Midbrain (tissue), 1 donor: ENCODE data around the gene FNTB.

Source experiments
- DNase-seq: peaks from one replicate; lab custom pipeline; 2025; lab: John Stamatoyannopoulos, UW

FNTB gene

GRCh38 chr14:64986648-64987437 is at the start of gene FNTB:
Gene FNTB, plus strand, starts transcription at chr14:64986895. Its CDS starts 59 bp downstream, at chr14:64986954.
- DNase-seq = peak; percentile 97

- DNase-seq = no peak
Measured at GRCh38 chr14:64937171-64937820, 49.4 kb upstream of the FNTB start.

- DNase-seq = peak; percentile 31
Measured at GRCh38 chr14:64937821-64938193, 48.9 kb upstream of the FNTB start.

- DNase-seq = no peak
Measured at GRCh38 chr14:64938972-64939816, 47.5 kb upstream of the FNTB start.

- DNase-seq = no peak
Measured at GRCh38 chr14:64939817-64940190, 46.9 kb upstream of the FNTB start.

GRCh38 chr14:64940336-64940910 is 46.3 kb upstream of the FNTB start:
- DNase-seq = no peak

GRCh38 chr14:64942531-64943111 is 44.1 kb upstream of the FNTB start, which contains the start of gene GPX2:
Gene GPX2, minus strand, starts transcription at chr14:64942745. Its CDS starts 19 bp downstream, at chr14:64942726.
- no peak for DNase-seq

GRCh38 chr14:64943556-64943955 is 43.1 kb upstream of the FNTB start:
- no peak for DNase-seq

- DNase-seq = no peak
Measured at GRCh38 chr14:64944041-64944440, 42.7 kb upstream of the FNTB start.

GRCh38 chr14:64944861-64945260 is 41.8 kb upstream of the FNTB start:
- DNase-seq = no peak

GRCh38 chr14:64945431-64946178 is 41.1 kb upstream of the FNTB start:
- DNase-seq = no peak

- DNase-seq = no peak
Measured at GRCh38 chr14:64946310-64947045, 40.2 kb upstream of the FNTB start.

GRCh38 chr14:64947710-64948611 is 38.7 kb upstream of the FNTB start:
- no peak for DNase-seq

- DNase-seq = no peak
Measured at GRCh38 chr14:64948612-64949210, 38.0 kb upstream of the FNTB start.

GRCh38 chr14:64950889-64951288 is 35.8 kb upstream of the FNTB start:
- DNase-seq = no peak

- no peak for DNase-seq
Measured at GRCh38 chr14:64951291-64951690, 35.4 kb upstream of the FNTB start.

GRCh38 chr14:64951724-64952123 is 35.0 kb upstream of the FNTB start:
- DNase-seq = no peak

GRCh38 chr14:64952598-64953309 is 33.9 kb upstream of the FNTB start:
- no peak for DNase-seq
